NCI-H446 treated with DMSO at 0.1 percent for 48 hours (cell line): ENCODE data around the gene MAGT1.
A peak's percentile ranks its signal among the peaks of the same experiment; 100 is the strongest.
"Not testable (repeated sequence)": the region's sequence is repeated elsewhere in the genome, so short reads cannot be mapped to it uniquely, and the experiment has no call there.

ENCODE experiments used
- DNase-seq: peaks from one replicate; lab custom pipeline; 2025; lab: John Stamatoyannopoulos, UW

MAGT1 gene

GRCh38 chrX:77831544-77831943 lies 63.7 kb downstream of the MAGT1 start:
- not testable (repeated sequence) for DNase-seq

GRCh38 chrX:77821989-77822388 lies 73.2 kb downstream of the MAGT1 start:
- DNase-seq = not testable (repeated sequence)

- no peak for DNase-seq
Observed at GRCh38 chrX:77820091-77820727, 75.0 kb downstream of the MAGT1 start.

GRCh38 chrX:77814210-77814609 lies 81.0 kb downstream of the MAGT1 start:
- no peak for DNase-seq

- no peak for DNase-seq
Observed at GRCh38 chrX:77802201-77802600, 93.0 kb downstream of the MAGT1 start.

- DNase-seq = no peak
Observed at GRCh38 chrX:77795124-77795523, 100.1 kb downstream of the MAGT1 start.

- DNase-seq = no peak
Observed at GRCh38 chrX:77793946-77794345, 101.3 kb downstream of the MAGT1 start.

GRCh38 chrX:77788050-77788449 lies 107.2 kb downstream of the MAGT1 start:
- DNase-seq = no peak

GRCh38 chrX:77786365-77786680 lies 108.9 kb downstream of the MAGT1 start:
- no peak for DNase-seq

GRCh38 chrX:77785486-77786364 lies 109.5 kb downstream of the MAGT1 start, which contains the start of gene ATRX:
TSS of gene ATRX (minus strand) at chrX:77786216. CDS start at chrX:77786001, 215 bp downstream.
- DNase-seq = peak; percentile 86

GRCh38 chrX:77779695-77780094 lies 115.5 kb downstream of the MAGT1 start:
- DNase-seq = no peak

GRCh38 chrX:77776659-77777058 lies 118.6 kb downstream of the MAGT1 start:
- DNase-seq = no peak
